Measurements from ENCODE around the gene OCSTAMP. TPM values are rescaled to one million over a fixed set of nuclear protein-coding genes. Genes with fewer than 3 reads are reported as not detected.

The OCSTAMP gene
- total RNA-seq, 1 experiment from 2014 or later: not detected

DNA sequence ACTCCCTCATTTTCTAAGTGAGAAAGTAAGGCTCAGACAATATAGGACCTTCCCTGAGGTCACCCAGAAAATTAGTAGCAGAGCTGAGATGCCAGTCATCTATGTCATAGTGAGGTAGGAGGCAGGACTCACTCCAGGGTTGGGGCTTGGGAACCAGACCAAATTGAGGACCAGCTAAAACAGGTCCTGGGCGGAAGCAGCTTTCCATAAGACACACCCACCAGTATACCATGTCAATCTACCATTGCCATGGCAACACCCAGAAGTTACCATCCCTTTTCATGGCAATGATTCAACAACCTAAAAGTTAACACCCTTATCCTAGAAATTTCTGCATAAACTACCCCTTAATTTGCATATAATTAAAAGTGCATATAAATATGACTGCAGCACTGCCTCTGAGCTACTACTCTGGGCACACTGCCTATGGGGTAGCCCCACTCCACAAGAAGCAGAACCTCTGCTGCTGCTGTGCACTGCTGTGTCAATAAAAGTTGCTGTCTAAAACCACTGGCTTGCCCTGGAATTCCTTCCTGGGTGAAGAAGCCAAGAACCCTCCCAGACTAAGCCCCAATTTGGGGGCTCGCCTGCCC, 30.3 kb upstream of the OCSTAMP start:
- no peak for DNase-seq
- no peaks in the 10 kb centered on the region for H3K36me3 ChIP-seq (replicated peaks; ENCODE audit: control insufficient read depth, insufficient read depth, low read length)
- H3K4me3 ChIP-seq (ENCODE audit: insufficient read depth, low read depth, low read length): no peak overlapping the region
- no peaks in the 10 kb centered on the region for H3K27me3 ChIP-seq (ENCODE audit: control insufficient read depth, insufficient read depth, low read length)

DNA sequence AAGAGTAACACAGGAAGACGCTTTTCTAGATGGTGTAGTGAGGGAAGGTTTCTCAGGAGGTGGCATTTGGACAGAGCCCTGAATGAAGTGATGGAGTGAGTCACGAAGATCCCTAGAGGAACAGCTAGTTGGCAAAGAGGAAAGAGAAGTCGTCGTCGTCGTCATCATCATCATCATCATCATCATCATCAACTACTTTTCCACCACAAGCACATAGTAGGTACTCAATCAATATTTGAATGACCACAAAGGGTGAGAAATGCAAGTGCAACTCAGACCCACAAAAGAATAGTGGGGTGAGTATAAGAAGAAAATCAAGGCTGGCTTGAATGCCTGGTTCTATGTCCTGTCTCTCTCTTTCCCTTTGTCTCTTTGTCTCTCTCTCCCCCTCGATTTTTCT, 28.3 kb upstream of the OCSTAMP start:
- DNase-seq: no peak
- H3K36me3 ChIP-seq (replicated peaks; ENCODE audit: control insufficient read depth, insufficient read depth, low read length): no peaks in the 10 kb centered on the region
- H3K4me3 ChIP-seq (ENCODE audit: insufficient read depth, low read depth, low read length): no peak overlapping the region
- no peaks in the 10 kb centered on the region for H3K27me3 ChIP-seq (ENCODE audit: control insufficient read depth, insufficient read depth, low read length)

DNA sequence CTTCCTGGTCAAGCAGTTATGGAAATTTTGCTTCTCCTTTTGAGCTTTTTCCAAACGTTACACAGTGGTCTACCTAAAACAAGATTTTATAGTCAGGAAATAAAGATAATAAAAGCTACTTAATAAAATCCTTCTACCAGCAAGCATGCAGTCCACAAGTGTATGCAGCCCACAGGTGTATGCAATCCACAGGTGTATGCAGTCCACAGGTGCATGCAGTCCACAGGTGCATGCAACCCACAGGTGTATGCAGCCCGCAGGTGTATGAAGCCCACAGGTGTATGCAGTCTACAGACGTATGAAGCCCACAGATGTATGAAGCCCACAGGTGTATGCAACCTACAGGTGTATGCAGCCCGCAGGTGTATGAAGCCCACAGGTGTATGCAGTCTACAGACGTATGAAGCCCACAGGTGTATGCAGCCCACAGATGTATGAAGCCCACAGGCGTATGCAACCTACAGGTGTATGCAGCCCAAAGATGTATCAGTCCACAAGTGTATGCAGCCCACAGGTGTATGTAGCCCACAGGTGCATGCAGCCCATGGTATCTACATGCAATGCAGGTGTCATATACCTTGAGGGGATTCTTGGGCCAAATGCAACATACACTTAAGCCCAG, 26.4 kb upstream of the OCSTAMP start:
- no peak for DNase-seq

DNA sequence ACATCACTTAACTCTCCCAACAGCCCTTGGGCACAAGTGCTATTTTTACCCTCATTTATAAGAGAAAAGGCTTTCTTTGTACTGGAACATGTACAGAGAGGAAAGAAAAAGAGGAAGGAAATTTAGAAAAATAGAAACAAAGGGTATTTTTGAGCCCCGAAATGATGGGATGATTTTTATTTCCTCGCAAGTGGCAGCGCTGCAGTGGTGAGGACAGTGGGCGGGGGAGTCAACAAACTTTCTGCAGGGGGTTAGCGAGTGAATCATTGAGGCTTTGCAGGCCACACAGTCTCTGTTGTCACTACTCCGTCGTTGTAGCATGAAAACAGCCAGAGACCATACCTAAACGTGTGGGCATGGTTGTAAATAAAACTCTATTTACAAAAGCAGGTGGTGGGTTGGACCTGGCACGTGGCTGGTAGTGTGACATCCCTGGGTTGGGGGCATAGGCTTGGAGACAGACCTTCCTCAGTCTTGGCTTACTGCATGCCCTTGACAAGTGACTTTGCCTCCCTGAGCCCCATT, 25.5 kb upstream of the OCSTAMP start:
- no peak for DNase-seq
- Histone ChIP-seq H3K4me3 (ENCODE audit: insufficient read depth, low read depth, low read length) (no peak overlapping the region), H3K27me3 (ENCODE audit: control insufficient read depth, insufficient read depth, low read length) (no peaks in the 10 kb centered on the region), H3K36me3 (replicated peaks; ENCODE audit: control insufficient read depth, insufficient read depth, low read length) (no peaks in the 10 kb centered on the region)

More for the DNA sequence above, 26.4 kb upstream of the OCSTAMP start:
- Histone ChIP-seq H3K4me3 (ENCODE audit: insufficient read depth, low read depth, low read length) (no peak overlapping the region), H3K36me3 (replicated peaks; ENCODE audit: control insufficient read depth, insufficient read depth, low read length) (no peaks in the 10 kb centered on the region), H3K27me3 (ENCODE audit: control insufficient read depth, insufficient read depth, low read length) (no peaks in the 10 kb centered on the region)

DNA sequence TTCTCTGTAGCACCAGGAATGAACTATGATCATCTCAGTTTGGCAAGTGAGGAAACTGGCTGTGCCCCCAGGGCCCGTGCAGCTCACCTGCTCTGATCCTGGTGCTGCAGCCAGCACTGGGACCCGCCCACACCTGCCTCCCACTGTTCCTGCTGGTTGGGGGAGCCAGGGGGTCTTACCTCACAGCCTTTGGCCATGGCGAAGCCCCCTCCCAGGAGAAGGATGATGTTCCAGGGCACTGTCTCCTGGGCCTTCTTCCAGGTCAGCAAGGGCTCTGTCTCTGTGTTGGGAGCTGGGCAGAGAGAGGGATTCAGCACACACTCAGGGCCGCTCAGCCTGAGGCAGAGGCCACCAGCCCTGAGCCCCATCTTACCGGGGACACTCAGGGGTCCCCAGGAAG, 24.9 kb upstream of the OCSTAMP start:
- H3K36me3 ChIP-seq (replicated peaks; ENCODE audit: control insufficient read depth, insufficient read depth, low read length): no peaks in the 10 kb centered on the region
- no peak for DNase-seq
- no peak overlapping the region for H3K4me3 ChIP-seq (ENCODE audit: insufficient read depth, low read depth, low read length)
- no peaks in the 10 kb centered on the region for H3K27me3 ChIP-seq (ENCODE audit: control insufficient read depth, insufficient read depth, low read length)

DNA sequence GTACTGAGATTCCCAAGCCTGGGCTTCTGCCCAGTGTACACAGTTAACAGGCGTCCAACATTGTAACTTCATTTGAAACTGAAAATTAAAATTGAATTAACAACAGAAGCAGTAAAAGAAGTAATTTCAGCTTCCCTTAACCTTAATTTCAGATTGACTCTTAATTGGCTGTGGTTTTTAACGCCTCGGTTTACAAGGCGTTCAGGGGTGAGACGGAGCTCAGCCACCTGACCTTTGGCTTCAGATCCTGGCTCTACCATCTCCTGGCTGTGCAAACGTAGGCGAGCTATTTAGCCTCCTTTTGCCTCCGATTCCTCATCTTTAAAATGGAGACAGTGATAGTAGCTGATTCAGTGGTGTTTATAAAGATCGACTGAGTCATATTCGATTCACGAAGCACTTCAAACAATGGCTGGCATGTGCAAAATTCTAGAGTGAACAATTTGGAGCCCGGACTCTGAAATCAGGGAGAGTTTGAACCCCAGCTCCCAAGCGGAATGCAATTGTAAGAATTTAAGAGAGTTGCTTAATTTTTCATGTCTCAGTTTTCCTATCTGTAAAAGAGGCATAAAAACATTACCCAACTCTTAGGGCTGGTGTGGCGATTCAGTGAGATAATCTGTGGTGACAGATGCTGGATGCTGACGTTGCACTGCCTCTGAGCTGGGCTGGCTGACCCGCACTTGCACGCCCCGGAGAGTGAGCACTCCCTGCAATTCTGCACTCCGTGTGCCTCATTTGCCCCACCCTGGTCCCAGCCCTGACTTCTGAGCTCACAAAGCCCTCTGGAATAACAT, 23.5 kb upstream of the OCSTAMP start:
- Histone ChIP-seq H3K4me3 (ENCODE audit: insufficient read depth, low read depth, low read length) (no peak overlapping the region), H3K27me3 (ENCODE audit: control insufficient read depth, insufficient read depth, low read length) (no peaks in the 10 kb centered on the region), H3K36me3 (replicated peaks; ENCODE audit: control insufficient read depth, insufficient read depth, low read length) (no peaks in the 10 kb centered on the region)
- DNase-seq: no peak

DNA sequence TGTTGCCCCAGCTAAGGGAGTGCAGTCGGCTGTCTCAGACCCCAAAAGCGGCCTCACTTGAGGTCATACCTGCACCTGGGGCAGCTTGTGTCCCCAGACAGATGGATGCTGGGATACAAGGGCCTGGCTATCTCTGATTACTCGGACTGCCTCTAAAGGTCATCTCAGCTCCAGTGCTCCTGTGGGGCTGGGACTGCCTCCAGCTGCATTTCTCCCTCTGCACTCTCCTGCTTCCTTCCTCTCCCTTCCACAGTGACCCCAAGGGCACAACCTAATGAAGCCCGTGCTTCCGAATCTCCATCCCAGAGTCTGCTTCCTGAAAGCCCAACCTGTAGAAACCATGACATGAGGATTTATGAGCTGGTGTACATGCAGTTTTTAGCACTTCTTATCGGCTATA, 22.8 kb upstream of the OCSTAMP start:
- Histone ChIP-seq H3K27me3 (ENCODE audit: control insufficient read depth, insufficient read depth, low read length) (no peaks in the 10 kb centered on the region), H3K36me3 (replicated peaks; ENCODE audit: control insufficient read depth, insufficient read depth, low read length) (no peaks in the 10 kb centered on the region), H3K4me3 (ENCODE audit: insufficient read depth, low read depth, low read length) (no peak overlapping the region)
- no peak for DNase-seq

DNA sequence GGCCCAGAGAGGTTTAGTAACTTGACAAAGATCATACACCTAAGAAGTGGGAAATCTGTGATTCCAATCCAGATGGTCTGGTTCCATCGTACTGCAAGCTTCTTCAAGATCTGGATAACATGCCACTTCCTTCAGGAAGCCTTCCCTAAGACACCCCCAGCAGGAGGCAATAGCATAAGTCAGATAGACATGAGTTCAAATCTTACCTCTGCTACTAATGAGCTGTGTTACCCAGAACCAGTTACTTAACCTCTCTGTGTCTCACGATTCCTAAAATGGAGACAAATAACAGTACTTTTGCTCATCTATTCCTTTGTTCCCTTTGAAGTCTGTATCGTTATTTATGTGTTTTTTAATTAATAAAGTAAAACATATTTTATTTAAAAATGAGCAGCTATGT, 22.3 kb upstream of the OCSTAMP start:
- H3K36me3 ChIP-seq (replicated peaks; ENCODE audit: control insufficient read depth, insufficient read depth, low read length): no peaks in the 10 kb centered on the region

DNA sequence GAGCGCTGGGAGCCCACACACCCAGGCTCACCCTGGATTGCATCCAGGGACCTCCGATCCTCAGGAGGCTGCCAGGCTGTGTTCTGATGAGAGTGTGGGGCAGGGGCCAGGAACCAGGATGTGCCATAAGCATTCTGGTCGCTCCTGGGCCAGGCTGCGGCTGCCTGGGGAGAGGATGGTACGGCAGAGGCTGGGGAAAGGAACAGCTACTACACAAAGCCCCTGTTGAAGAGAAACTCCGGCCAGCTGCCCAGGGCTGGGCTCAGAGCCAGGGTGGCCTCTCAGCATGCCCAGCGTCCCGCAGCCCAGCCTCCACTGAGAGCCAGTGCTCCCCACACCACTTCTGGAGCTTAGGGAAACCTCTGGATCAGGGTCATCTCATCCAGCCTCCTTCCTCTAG, 21.7 kb upstream of the OCSTAMP start:
- no peak for DNase-seq
- H3K4me3 ChIP-seq (ENCODE audit: insufficient read depth, low read depth, low read length): no peak overlapping the region
- no peaks in the 10 kb centered on the region for H3K36me3 ChIP-seq (replicated peaks; ENCODE audit: control insufficient read depth, insufficient read depth, low read length)
- H3K27me3 ChIP-seq (ENCODE audit: control insufficient read depth, insufficient read depth, low read length): no peaks in the 10 kb centered on the region

More for the DNA sequence above, 22.3 kb upstream of the OCSTAMP start:
- Histone ChIP-seq H3K27me3 (ENCODE audit: control insufficient read depth, insufficient read depth, low read length) (no peaks in the 10 kb centered on the region), H3K4me3 (ENCODE audit: insufficient read depth, low read depth, low read length) (no peak overlapping the region)
- DNase-seq: no peak

DNA sequence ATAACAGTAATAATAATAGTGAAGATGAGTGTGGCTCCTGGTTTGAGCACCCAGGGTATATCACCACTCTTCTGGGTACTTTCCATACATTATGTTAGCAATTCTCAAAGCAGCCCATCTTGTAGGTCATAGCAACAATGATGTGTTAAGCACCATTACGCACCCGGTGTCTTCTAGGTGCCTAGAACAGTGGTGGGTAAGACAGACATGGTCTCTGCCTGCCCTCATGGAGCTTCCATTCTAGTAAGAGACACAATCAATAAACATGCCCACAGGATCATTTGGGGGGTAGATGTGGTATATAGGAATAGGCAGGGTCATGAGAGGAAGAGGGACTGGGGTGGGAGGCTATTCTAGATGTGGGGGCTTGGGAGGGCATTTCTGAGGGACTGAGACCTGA, 21.0 kb upstream of the OCSTAMP start:
- Histone ChIP-seq H3K27me3 (ENCODE audit: control insufficient read depth, insufficient read depth, low read length) (no peaks in the 10 kb centered on the region), H3K4me3 (ENCODE audit: insufficient read depth, low read depth, low read length) (no peak overlapping the region), H3K36me3 (replicated peaks; ENCODE audit: control insufficient read depth, insufficient read depth, low read length) (no peaks in the 10 kb centered on the region)
- no peak for DNase-seq

DNA sequence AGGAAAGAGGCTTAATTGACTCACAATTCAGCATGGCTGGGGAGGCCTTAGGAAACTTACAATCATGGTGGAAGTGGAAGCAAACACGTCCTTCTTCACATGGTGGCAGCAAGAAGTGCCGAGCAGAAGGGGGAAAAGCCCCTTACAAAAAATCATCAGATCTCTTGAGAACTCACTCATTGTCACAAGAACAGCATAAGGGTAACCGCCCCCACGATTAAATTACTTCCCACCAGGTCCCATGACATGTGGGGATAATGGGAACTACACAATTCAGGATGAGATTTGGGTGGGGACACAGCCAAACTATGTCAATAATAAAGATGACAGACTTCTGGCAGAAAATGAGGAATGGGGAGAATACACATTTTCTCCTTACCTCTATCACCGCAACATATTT, 20.5 kb upstream of the OCSTAMP start:
- Histone ChIP-seq H3K36me3 (replicated peaks; ENCODE audit: control insufficient read depth, insufficient read depth, low read length) (no peaks in the 10 kb centered on the region), H3K4me3 (ENCODE audit: insufficient read depth, low read depth, low read length) (no peak overlapping the region), H3K27me3 (ENCODE audit: control insufficient read depth, insufficient read depth, low read length) (no peaks in the 10 kb centered on the region)
- DNase-seq: no peak

DNA sequence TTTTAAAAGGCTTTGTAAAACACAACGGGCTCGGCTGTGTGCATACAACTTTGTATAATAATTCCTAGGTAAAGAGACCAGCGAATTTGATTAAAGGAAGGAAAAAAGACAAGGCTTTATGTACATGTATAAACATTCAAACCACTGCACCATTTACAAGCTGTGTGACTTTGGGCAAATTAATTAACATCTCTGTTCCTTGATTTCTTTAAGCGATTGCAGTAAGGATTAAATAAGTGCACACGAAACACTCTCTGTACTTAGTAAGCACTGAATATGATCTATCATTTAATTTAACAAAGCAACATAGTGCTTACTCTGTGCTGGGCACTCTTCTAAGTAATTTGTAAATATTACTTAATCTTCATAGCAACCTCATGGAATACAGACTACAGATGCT, 19.5 kb upstream of the OCSTAMP start:
- Histone ChIP-seq H3K4me3 (ENCODE audit: insufficient read depth, low read depth, low read length) (no peak overlapping the region), H3K36me3 (replicated peaks; ENCODE audit: control insufficient read depth, insufficient read depth, low read length) (no peaks in the 10 kb centered on the region), H3K27me3 (ENCODE audit: control insufficient read depth, insufficient read depth, low read length) (no peaks in the 10 kb centered on the region)
- DNase-seq: no peak

DNA sequence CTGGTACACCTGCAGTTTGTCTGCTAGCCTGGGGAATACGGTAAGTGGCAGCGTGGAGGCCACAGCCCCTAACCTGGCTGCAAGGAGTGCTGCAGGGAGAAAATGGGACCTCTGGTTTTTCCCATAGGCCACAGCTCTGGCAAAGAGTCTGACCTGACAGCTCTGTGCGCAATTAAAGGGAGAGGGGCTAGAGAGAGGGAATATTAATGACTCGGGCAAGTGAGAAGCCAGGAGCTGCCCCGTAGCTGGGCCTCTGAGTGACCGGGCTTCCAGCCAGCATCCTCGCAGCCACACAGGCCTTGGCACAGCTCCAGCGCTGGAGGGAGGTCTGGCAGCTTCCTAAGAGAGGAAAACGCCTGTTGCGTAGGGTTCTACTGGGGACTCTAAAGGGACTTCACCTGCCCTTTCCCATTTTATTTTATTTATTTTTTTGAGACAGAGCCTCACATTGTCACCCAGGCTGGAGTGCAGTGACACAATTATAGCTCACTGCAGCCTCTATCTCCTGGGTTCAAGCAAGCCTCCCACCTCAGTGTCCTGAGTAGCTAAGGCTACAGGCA, 18.2 kb upstream of the OCSTAMP start:
- peak; percentile 42 for DNase-seq
- Histone ChIP-seq H3K4me3 (ENCODE audit: insufficient read depth, low read depth, low read length) (no peak overlapping the region), H3K27me3 (ENCODE audit: control insufficient read depth, insufficient read depth, low read length) (no peaks in the 10 kb centered on the region), H3K36me3 (replicated peaks; ENCODE audit: control insufficient read depth, insufficient read depth, low read length) (no peaks in the 10 kb centered on the region)

DNA sequence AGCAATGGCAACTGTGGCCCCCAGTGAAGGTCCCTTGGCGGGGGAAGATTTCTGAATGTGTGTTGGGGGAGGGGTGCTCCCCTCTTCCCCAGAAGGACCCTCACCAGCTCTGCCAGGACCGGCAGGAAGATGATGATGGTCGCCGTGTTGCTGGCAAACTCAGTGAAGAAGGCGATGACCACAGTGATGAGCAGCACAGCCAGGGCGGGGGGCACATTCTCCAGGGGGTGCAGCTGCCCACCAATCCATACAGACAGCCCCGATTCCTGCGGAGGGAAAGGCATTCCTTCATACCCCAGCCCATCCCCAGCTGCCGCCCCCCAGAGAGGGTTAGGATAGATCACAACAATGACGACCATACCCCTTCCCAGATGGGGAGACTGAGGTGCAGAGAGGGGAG, 15.7 kb upstream of the OCSTAMP start:
- Histone ChIP-seq H3K36me3 (replicated peaks; ENCODE audit: control insufficient read depth, insufficient read depth, low read length) (no peaks in the 10 kb centered on the region), H3K4me3 (ENCODE audit: insufficient read depth, low read depth, low read length) (no peak overlapping the region), H3K27me3 (ENCODE audit: control insufficient read depth, insufficient read depth, low read length) (no peaks in the 10 kb centered on the region)
- DNase-seq: peak; percentile 13
